Measurements from ENCODE around the gene EID2.
A peak's percentile ranks its signal among the peaks of the same experiment; 100 is the strongest.

Gene EID2

DNA sequence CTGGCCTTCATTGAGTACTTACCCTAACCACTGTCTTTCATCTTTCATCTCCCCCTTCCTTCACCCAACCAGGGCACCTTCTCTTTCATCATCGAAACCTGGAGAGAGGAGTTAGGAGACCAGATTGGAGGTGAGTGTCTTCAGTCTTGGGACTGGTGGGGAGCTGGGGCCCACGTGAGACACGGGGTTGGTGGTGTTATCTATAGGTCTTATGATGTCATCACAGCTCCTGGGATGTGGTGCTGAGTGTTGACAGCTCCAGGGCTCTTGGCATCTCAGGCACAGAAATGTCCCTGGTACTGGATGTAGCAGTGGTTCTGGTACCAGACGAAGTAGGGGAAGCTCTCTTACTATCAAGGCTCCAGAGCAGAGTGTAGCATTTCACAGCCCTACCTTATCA, 39.4 kb downstream of the EID2 start:
- DNase-seq = no peak

- no peak for DNase-seq
Measured at GRCh38 chr19:39499932-39500331, 40.0 kb downstream of the EID2 start.

GRCh38 chr19:39498798-39499642, 40.9 kb downstream of the EID2 start, which contains the start of gene DLL3:
TSS of gene DLL3 (plus strand) at chr19:39498947. CDS start at chr19:39498975, 28 bp downstream.
- DNase-seq = peak; percentile 90

DNA sequence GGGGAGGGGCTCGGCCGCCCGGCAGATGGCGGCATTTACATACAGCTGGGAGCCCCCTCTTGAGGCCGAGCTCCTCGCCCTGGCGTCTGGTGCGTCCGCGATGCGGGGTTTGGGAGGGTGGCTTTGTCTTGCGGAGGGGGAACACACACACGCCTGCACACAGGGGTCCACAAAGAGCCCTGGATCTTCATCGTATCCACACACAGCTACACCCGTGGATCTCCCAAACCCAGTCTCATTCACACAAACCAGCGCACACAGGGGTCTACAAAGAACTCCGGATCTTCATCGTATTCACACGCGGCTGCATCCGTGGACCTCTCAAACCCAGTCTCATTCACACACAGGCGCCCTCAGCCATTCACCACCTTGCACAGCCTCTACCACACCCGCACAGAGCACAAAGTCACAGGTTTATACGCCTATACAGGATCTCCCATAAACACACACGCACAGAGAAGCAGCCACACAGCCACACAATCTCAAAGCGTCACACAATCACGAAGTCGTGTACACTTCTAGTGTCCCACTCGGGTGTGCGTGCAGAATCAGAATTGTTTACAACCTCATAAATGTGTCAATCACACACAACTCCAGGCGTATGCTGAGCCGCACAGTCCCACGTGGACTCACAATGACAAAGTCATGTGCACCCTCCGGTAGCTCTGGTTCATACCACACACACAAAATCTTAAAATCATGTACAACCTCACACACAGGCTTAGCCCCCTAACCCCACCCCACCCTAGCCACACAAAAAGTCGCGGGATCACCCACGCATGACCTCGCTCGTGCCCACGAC, 41.8 kb downstream of the EID2 start:
- DNase-seq = peak; percentile 97

DNA sequence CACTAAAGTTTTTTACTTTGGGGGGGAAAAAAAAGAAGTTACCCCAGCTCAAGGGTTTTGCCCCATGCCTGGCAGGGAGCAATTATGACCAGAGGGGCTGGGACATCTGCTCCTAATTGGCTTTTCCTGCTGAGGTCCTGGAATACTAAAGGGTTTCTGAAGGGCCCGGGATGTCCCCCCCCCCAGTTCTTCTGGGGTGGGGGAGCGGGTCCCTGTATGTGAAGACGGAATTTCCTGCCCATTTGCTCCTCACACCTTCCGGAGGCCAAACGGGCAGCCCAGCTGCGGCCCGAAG, 42.3 kb downstream of the EID2 start:
- no peak for DNase-seq

DNA sequence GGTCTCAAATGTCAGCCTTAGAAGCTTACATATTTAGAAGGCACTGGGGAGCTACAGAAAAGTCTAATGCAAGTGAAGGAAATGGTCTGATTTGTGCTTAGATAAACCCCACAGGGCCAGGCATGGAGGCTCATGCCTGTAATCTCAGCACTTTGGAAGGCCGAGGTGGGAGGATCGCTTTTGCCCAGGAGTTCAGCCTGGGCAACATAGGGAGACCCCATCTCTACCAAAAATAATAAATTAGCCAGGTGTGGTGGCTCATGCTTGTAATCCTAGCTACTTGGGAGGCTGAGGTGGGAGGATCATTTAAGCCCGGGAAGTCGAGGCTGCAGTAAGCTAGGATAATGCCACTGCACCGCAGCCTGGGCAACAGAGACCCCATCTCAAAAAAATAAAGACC, 43.9 kb downstream of the EID2 start:
- no peak for DNase-seq

DNA sequence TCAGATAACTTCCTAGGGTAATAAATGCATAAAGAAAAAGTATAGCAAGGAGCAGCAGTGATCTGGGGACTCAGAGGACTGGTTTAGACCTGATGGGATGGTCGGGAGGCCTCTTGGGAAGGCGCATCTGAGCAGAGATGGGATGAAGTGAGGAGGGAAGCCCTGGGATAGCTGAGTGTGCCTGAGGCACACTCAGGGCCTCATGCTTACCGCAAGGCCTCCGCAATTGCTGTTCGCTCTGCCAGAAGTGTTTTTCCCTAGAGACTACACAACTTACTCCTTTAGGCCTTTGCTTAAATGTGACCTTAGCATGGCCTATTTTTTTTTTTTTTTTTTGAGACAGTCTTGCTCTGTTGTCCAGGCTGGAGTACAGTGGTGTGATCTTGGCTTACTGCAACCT, 45.3 kb downstream of the EID2 start:
- no peak for DNase-seq

- no peak for DNase-seq
Measured at GRCh38 chr19:39492788-39493187, 47.2 kb downstream of the EID2 start.

DNA sequence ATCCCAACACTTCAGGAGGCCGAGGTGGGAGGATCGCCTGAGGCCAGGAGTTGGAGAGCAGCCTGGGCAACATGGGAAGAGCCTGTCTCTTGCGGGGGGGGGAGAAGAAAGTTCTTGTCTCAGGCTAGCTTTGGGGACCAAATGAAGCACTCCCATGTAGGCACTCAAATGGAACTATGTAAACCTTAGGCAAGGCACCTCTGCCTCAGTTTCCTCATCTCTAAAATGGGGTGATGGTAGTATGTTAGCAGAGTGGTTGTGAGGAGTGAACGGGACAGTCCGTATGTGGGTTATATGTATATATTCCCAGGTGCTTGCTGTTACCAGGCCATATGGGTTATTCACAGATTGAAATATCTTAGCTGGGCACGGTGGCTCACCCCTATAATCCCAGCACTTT, 47.7 kb downstream of the EID2 start:
- no peak for DNase-seq

DNA sequence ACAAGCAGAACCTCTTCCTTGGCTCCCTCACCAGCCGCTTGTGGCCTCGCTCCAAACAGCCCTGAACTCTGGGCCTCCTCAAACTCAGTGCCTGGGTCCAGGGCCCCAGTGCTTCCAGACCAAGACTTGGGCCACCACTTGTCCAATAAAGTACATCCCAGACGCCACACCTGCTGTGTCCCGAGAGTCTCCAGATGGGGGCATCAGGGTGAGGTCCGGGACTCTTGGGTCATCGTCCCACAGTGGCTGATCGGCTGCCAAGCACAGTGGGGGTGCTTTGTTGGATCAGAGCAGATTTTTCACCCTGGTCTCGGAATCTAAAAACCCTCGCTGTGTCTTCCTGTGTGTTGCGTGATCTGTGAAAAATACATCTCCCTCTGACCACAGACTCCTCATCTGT, 50.2 kb downstream of the EID2 start:
- no peak for DNase-seq

Data from NCI-H345 (cell line).